NCI-H1048 (cell line): ENCODE results near the gene MMD.
"Not testable (repeated sequence)": the region's sequence is repeated elsewhere in the genome, so short reads cannot be mapped to it uniquely, and the experiment has no call there.

ENCODE experiments used
- DNase-seq: peaks from one replicate; lab custom pipeline; 2025; lab: John Stamatoyannopoulos, UW

The MMD gene

DNA sequence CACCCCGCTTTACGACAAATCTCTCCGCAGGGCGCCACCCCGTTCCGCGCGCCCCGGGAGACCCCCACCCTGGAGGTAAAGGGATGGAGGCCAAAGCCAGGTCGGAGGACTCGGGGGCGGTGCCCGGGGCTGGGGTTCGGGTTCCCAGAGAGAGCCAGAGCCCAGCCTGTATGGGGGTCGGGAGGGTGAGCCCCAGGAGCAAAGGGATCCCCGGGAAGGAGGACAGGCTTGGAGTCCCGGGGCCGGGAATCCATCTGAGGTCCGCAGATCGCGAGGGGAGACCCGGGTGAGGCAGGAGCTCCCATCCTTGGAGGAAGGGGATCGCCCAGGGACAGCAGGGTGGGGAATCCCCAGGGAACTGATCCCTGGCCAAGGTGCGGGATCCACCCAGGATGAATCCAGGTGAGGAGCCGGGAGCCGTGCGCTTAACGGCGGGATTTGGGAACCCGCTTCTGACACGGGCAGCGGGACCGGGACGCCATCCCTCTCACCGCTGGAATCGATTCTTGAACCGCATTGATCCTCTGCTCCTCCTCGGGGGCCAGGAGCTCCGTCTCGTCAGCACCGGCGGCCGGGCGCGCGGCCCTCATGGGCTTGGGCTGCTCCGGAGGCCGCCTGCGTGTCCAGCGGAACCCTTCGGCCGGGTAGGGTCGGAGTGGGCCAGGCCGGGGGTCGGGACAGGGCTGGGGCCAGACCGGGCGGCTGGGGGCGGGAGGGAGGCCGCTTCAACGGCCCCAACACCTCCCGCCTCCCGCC is at the start of gene MMD:
Gene MMD, minus strand, starts transcription at position 657 of the 756 bp plus-strand sequence. Its CDS starts 140 bp downstream, at position 517.
- no peak for DNase-seq

- no peak for DNase-seq
Measured at GRCh38 chr17:55466671-55467070, 45.0 kb upstream of the MMD start.

DNA sequence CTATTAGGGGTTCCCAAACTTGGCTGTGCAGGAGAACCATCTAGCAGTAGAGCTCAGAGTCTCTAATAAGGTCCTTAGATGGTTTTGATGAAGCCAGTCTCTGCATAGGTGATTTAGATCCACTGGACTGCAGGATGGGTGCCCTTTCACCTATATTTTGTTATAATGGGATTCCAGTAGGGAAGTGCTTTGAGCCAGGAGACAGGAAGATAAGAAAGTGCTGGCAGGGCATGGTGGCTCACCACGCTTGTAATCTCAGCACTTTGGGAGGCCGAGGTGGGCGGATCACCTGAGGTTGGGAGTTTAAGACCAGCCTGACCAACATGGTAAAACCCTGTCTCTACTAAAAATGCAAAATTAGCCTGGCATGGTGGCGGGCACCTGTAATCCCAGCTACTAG is 44.1 kb upstream of the MMD start:
- not testable (repeated sequence) for DNase-seq

DNA sequence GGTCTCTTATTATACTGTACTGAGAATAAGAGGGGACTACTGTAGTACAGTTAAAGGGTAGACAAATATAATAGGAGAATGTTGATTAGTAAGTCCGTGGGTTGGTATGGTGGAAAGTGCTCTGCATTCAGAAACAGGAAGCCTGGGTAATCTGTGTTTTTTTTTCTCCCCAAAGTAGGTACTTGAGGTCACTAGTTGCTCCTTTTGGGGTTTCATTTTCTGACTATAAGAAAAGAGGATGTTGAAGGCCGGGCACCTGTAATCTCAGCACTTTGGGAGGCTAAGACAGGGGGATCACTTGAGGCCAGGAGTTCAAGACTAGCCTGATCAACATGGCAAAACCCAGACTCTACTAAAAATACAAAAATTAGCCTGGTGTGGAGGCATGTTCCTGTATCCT is 42.0 kb upstream of the MMD start:
- DNase-seq = no peak

- no peak for DNase-seq
Measured at GRCh38 chr17:55462711-55463110, 41.1 kb upstream of the MMD start.

GRCh38 chr17:55462234-55462633 is 40.6 kb upstream of the MMD start:
- no peak for DNase-seq

- DNase-seq = no peak
Measured at GRCh38 chr17:55458978-55459377, 37.3 kb upstream of the MMD start.

DNA sequence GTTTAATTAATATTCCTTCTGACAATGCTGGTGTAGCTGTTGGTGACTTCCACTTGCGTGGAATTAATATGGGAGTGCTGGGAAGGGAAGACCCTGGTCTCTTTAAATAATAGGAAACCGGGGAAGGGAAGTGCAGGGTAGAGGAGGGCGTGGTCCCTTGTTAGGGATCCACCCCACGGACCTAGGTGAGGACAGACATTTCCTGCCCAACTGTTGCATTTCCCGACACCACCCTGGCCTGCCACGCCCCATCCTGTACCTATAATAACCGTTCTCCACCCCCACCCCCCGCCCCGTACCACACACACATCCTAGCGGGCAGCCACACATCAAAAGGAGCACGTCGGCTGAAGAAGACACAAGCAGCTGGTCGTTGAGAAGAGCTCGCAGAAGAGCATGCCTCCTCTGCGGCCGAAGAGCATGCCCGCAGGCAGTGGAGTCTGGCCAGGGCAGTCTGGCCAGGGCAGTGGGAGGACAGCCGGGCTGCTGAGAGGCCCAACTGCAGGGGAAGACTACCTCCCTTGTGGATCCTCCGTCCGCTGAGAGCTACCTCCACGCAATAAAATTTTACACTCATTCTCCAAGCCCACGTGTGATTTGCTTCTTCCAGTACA is 36.8 kb upstream of the MMD start:
- DNase-seq = no peak

DNA sequence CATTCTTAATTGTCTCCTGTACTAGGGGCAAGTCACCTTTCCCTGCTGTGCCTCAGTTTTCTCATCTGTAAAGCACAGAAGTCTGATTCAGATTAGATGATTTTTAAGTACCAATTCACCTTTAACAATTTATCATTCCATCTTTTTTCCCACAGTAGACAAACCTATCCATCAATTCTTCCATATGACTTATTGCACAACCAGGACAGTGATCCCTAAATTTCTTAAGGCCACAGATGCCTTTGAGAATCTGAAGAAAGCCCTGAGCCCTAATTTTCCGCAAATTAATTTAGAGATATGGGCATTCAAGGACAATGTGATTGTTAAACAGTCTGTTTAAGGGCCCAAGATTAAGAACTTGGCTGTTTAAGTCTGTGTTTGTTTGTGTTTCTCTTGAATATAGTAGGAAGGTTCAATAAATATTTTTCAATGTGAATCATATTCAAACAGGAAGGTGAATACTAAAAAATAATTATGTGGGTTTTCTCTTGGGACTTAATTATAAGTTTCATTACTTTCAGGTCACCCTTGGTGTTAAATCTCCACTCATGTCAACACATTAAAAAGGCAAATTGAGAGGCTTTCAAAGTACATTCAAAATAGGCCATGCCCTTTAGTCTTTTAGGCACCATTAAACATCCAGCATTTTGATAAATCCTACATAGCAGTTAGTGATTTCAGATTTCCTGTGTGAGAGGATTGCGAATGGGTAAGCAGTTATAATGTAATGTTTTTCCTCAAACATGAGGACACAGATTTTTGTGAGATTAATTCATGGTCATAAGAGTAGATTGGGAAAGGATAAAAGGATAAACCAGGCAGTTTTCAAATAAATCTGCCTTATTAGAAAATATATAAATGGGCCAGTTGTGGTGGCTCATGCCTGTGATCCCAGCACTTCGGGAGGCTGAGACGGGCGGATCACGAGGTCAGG is 34.9 kb upstream of the MMD start:
- no peak for DNase-seq

DNA sequence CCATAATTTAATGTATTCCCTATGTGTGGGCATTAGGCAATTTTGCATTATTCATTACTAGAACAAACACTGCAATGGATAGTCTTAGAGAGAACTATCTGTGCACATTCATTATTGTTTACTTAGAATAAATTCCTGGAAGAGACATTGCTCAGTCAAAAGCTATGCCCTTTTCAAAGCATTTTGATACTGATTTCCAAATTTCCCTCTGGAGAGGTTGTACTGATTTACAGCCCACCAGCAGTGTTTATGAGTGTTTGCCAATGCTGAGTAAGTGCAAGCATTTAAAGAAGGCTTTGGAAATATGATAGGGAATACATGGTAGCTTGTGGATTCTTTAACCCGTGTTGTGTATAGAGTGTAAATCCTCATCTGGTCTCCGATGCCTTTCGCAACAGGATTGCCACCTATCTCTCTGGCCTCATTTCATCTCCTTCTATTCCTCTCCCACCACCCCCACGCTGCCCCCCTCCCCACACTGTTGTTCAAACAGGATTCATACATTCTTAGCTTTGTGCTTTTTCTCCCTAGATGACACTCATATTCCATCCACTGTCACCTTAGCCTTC is 33.4 kb upstream of the MMD start:
- DNase-seq = no peak

- DNase-seq = no peak
Measured at GRCh38 chr17:55453839-55454557, 32.4 kb upstream of the MMD start.

DNA sequence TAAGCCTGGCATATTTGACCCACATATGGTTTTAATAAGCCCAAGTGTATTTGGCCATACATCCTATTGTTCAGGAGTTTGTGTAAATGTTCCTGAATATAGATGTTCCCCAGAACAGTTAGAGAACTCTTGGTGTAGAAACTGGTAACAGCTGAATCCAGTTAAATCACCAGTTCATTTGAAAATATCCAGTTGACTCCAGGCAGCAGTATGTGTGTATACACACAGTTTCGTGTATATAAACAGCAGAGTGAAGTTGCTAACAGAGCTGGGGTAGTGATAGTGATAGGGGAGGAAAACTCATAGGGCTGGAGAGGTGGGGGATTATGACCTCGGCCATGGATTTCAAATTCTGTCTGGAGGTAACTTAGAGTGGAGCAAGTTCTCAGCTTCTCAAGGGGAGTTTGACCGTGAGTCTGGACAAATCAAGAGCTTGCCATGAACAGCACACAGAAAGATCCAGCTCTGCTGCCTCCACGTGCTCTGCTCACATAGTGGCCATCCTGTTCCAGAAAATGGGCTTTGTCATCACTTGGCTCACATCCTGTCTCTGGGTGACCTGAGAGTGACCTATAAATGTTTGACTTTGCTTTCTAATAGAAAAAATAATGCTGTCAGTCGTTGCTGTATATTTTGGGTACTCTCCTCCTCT is 30.6 kb upstream of the MMD start:
- no peak for DNase-seq

DNA sequence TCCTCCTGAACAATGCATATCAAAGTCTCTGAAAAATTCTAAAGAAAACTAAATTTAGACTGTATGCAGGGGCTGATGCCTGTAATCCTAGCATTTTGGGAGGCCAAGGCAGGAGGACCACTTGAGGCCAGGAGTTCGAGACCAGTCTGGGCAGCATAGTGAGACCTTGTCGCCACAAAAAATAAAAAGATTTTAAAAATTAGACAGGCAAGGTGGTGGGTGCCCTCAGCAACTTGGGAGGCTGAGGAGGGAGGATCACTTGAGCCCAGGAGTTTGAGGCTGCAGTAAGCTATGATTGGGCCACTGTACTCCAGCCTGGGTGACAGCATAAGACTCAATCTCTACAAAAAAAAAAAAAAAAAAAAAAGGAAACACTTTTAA is 30.1 kb upstream of the MMD start:
- DNase-seq = no peak

DNA sequence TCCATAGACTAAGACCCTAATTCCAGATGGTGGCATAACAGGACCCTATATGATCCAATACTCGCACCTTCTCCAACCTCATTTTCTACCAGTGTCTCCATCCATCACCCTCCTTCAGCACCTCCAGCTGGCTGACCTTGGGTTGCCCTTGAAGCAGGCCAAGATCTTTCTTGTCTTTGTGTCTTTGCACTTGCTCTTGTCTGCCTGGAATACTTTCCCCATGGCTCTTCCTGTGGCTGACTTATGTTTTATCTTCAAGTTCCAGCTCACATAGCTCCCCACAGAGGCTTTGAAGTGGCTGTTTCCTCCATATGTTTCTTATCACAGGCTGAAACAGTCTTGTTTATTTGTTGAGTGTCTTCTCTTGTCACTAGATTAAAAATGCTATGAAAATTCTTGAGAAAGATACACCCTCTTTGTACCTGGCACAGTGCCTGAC is 29.6 kb upstream of the MMD start:
- DNase-seq = no peak

DNA sequence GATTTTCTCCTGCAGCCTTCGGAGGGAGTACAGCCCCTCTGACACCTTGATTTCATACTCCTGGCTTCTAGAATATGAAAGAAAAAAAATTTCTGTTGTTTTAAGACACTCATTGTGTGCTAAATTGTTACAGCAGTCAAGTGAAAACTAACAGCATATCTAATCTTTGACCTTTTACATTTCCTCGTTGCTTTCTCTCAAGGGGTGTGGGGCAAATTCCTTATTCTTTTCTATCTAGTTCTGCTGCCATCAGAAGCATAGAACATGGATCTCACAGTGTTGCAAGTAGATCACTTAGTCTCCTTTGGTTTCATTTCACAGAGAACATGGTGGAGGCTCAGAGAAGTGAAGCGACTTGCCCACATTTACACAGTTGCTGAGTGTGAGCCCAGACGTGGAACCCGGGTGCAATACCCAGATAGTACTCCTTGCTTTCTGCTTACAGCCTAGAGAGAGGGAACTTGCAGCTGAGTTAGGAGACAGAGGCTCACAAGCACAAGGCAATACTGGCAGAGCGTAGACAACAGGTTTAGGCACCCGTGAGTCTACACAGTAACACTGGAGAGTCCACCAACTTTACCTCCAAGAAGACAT is 28.7 kb upstream of the MMD start:
- no peak for DNase-seq

- DNase-seq = no peak
Measured at GRCh38 chr17:55448681-55449080, 27.0 kb upstream of the MMD start.

DNA sequence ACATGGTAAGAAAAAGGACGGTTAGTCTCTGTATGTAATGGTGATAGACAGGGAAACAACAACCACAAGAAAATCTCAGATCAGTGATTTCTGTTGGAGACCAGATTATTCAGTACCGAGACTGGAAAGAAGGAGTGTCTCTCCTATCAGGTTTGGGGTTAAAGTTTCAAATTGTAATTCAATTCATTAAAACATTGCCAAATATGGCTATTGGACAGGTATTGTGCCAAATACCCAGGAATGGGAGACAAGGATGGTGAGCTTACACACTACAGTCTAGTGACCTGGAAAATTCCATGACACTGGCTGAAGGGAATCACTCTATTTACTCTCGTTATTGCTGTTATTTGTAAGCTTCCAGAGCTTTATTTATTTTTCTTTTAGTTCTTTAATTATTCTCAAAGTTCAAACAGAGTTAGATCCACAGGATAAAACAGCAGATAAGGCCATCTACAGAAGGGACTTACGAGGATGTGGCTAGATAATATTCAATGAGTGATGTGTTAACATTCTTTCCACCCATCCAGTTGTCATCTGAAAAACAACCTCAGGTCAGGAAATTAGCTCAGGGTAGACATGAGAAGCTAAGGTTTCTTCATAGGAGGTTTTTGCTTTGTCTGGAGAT is 25.1 kb upstream of the MMD start:
- DNase-seq = no peak

- not testable (repeated sequence) for DNase-seq
Measured at GRCh38 chr17:55446004-55446403, 24.4 kb upstream of the MMD start.

GRCh38 chr17:55444471-55445441 is 23.1 kb upstream of the MMD start:
- no peak for DNase-seq
